NCI-H146 treated with DMSO at 0.1 percent for 48 hours (cell line): Measurements from ENCODE around the gene TMEM233.
"Not testable (repeated sequence)": the region's sequence is repeated elsewhere in the genome, so short reads cannot be mapped to it uniquely, and the experiment has no call there.

ENCODE experiments used
- DNase-seq: peaks from one replicate; lab custom pipeline; 2025; ENCODE audit not compliant: unreplicated experiment; lab: John Stamatoyannopoulos, UW

Gene TMEM233

DNA sequence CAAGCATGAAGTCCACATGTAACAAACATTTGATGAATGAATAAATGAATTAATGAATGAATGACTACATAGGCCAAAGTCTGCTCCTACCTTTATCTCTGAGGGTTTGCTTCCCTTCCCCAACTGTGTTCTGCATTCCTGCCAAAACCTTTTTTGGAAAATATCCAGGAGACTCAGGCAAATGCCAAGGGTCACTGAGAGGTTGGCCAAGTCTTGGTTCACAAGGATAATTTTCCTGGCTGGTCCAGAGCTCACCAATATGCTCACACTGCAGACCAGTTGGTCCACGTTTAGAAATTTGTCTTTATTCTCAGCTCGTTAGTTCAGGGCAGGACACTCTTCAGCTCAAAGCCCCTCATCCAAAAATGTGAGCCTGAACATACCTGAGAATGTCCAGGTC, 10.2 kb downstream of the TMEM233 start:
- no peak for DNase-seq

GRCh38 chr12:119609358-119609757, 15.8 kb downstream of the TMEM233 start:
- DNase-seq = no peak

DNA sequence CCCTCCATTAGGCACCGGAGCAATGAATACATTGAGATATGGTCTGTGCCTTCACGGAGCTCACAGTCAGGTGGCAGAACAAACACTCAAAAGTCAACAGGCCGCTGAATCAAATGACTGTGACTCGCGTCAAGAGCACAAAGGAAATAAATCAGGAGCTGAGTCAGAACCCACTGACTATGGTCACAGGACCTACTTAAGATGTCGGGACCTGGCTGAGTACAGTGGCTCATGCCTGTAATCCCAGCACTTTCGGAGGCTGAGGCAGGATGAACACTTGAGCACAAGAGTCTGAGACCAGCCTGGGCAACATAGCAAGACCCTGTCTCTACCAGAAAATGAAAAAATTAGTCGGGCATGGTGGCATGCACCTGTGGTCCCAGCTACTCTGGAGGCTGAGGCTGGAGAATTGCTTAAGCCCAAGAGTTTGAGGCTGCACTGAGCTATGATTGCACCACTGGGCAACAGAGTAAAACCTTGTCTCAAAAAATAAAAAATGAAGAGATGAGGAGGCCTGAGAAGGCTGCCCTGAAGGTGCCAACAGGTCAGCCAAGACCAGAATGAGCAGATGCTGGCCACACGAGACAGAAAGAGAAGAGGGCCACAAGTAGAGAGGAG, 19.9 kb downstream of the TMEM233 start:
- DNase-seq = no peak

- DNase-seq = no peak
These were observed 21.1 kb downstream of the TMEM233 start for GRCh38 chr12:119614705-119615104.

DNA sequence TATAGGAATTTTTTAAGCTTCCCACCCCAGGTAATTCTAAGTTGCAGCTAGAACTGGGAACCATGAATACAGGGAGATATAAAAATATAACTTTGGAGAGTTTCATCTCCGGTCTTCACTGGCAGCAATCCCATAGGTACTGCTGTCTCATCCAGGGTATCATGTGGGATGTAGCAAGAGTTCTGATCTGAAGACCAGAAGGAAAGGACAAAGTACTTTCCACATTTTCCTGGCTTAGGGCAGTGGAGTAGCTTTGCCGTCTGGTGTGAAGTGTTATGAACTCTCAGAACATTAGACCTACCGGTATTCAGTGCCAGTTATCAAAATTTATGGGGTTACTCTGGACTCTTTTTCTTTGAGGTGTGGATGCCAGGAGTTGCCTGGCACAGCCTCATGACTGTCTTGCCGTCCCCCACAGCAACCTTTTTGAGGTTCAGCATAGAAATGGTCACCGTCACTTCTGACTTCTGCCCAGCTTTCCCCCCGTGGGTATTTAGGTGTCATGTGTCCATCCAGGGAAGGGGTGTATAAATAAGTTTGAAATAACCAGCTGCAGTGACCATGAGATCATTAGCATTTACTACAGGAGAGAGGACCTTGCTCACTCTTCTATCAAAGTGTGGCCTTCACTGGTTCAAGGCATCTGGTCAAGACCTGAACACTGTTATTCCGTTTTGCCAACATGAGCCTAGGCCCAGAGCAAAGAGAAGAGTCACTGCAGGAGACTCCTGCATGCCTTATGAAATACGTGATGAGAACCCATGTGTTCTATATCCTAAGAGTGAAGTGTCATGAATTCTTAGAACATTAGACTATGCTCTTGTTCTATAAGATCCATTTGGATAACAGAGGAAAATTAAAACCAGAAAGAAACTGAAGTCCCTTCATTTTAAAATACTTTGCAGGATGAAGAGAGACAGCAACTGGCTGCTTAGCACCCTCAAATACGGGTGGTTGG, 22.2 kb downstream of the TMEM233 start:
- DNase-seq = no peak

DNA sequence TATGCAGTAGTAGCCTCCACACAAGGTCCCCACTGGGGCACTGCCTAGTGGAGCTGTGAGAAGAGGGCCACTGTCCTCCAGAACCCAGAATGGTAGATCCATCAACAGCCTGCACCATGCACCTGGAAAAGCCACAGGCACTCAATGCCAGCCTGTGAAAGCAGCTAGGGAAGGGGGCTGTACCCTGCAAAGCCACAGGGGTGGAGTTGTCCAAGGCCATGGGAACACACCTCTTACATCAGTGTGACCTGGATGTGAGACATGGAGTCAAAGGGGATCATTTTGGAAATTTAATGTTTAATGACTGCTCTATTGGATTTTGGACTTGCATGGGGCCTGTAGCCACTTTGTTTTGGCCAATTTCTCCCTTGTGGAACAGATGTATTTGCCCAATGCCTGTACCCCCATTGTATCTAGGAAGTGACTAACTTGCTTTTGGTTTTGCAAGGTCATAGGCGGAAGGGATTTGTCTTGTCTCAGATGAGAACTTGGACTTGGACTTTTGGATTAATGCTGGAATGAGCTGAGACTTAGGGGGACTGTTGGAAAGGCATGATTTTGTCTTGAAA, 24.8 kb downstream of the TMEM233 start:
- not testable (repeated sequence) for DNase-seq

- no peak for DNase-seq
These were observed 26.9 kb downstream of the TMEM233 start for GRCh38 chr12:119620490-119620889.

DNA sequence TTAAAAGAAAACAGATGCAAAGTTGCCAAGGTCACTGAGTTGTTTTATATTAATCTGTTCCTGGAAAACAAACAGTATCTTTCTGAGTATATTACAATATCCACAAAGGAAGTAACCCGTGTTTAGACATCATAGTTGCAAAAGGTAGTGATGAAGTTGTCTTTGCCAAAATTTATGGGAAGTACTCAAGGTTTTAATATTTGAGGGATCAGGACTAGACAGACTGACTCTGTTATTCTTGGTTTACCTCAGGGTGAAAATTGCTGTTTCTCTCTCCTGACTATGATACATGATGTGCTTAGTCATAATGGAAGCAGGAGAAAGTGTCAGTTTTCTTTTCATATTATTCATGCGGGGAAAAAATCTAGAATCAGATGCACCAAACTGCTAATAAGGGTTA, 28.3 kb downstream of the TMEM233 start:
- DNase-seq = no peak

DNA sequence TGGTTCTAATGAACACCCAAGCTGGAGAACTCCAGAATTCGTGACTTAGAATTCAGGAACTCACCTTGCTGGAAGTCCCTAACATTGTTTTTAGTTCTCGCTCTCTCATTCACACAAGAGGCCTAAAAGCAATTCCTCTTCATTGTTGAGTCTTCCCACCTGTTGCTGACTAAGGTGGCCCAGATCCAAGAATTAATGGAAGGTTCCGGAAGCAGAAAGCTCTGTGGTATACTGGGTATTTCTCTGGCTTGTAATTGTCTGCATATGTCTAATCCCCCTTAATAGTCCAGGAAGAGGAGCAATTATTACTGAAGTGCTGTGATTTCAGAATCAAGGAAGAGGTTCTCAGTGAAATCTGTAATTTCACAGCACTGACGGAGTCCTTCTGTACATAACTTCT, 31.4 kb downstream of the TMEM233 start:
- DNase-seq = no peak

- no peak for DNase-seq
These were observed 33.6 kb downstream of the TMEM233 start for GRCh38 chr12:119627019-119627643.

GRCh38 chr12:119627686-119628085, 34.1 kb downstream of the TMEM233 start:
- no peak for DNase-seq

DNA sequence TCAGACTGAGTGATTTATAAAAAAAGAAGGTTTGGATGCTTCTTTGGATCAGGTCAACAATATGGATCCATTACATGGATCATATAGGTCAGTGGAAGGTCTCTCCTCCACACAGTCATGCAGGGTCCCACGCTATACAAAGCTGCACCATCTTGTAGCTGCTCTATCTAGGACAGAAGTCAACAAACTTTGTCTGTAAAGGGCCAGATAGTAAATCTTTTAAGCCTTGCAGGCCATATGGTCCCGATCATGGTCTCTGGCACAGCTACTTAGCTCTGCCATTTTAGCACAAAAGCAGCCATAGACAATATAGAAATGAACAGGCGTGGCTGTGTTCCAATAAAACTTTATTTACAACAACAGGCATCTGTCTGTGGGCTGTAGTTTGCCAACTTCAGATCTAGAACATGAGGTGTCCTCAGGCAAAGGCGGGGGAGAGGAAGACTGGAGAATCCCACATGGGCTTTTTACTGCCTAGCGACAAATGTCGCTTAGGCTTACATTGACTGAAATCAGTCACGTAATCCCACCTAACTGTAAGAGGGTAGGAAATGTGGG, 36.7 kb downstream of the TMEM233 start:
- no peak for DNase-seq

GRCh38 chr12:119630962-119631550, 37.5 kb downstream of the TMEM233 start:
- no peak for DNase-seq

- no peak for DNase-seq
These were observed 38.5 kb downstream of the TMEM233 start for GRCh38 chr12:119631930-119632678.

DNA sequence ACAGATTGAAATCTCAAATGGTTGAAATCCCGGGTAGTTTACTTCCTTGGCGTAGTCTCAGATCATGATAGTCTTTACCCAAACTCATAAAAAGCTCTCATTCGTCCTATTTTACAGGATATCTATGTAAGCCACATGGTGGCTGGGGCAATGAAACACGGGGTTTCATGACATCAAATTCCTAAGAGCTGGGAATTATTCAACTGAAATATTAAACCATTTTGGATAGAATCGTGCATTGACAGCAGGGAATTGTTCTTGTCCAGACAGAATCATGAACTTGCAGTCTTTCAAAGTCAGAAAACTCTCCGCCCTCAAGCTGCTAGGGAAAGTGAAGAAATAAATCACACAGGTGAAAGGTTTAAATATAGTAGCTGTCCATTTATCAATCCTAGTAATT, 41.2 kb downstream of the TMEM233 start:
- no peak for DNase-seq

DNA sequence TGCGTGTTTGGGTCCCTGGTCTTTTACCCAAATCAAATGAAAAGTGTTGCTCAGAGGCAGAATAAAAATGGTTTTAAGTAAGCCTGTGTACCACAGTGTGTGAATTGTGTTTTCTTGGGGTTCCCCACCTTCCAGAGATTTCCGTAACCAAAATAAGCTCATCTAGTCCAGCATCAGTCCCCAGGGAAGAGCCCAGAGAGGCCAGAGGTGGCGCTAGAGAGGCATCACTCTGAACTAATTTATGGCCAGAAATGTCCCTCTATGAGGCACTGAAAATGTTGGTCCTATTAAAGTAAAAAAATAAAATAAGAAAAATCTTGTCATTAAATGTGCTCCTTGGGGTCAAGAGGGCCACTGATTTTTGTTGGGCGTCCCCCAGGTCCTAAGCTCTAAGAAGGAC, 49.4 kb downstream of the TMEM233 start:
- no peak for DNase-seq

DNA sequence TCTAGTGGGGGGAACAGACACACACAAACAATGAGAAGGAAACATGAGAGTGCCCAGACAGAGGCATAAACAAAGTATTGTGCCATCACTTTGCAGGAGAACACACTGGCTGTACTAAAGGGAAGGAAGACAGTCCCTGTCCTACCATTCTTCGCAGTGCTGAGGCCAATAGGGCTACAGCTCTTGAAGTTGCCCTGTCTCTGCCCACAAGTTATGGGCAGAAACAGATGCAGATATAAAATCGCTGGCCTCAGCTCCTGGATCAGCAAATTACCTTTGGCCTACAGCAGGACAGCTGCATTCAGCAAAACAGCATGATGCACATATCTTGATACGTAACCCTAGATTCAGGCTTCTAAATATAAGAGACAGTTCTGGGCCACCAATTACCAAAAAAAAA, 51.4 kb downstream of the TMEM233 start:
- no peak for DNase-seq

DNA sequence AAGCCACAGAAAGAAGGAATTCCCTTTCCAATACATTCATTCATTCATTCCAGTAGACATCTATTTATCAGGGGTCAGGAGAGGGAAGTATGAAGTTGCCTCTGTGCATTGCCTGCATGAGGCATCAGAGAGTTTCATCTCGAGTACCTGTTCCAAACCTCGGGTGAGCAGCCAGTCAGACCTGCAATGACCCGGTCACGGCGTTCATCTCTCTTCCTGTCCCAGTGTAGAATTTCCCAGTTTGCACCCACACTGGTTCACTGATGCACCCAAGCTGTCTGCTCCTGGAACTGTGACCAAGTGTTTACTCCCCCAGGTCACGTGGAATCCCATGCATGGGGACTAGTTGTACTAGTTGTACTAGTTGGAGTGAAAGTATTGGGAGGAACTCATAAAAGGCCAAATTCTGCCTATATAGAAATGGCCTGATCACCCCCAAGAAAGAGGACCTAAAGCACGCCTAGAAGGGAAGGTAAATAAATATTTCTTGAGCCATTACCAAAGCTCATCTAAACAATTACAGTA, 52.0 kb downstream of the TMEM233 start:
- no peak for DNase-seq

DNA sequence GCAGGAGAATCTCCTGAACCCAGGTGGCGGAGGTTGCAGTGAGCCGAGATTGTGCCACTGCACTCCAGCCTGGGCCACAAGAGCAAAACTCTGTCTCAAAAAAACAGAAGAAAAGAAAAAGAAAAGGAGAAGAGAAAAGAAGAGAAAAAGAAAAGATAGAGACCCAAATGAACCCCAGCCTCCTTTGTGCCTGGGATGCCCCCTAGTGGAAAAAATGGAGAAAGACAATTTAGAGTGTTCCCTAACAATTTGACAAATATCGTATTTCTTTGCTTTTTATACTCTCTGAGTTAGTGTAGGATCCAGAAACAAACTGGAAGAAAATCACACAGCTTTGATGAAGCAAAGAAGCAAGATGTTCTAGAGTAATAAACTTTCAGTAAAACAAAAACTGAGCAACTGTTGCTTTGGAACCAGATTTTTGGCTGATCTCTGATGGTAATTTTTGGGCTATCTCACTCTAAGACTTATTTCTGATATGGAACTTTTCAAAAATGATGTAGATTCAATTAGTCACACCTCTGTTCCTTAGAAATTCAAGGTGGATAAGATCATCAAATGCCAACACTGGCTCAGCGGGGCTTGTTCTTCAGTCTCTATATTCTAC, 55.7 kb downstream of the TMEM233 start:
- no peak for DNase-seq

- no peak for DNase-seq
These were observed 59.1 kb downstream of the TMEM233 start for GRCh38 chr12:119652665-119653064.
